A673 (cell line): ENCODE measurements around the gene IQCH. TPM values are rescaled to one million over a fixed set of nuclear protein-coding genes. Genes with fewer than 3 reads are reported as not detected.

Experiments
- BruUV-seq: library from RNA; stranded (reverse); fragments of 400-500 nt; replicated peaks from 2 replicates; lab custom pipeline; 2021; lab: Mats Ljungman, UMichigan
- CTCF ChIA-PET: fragments of 300-600 bp; sonication (Branson Sonifier 250); formaldehyde crosslinking; loops from one replicate; lab custom pipeline; 2022; ENCODE audit warnings: antibody characterized with exemption; lab: Charles Lee
- POLR2A ChIA-PET: fragments of 300-600 bp; sonication (Branson Sonifier 250); formaldehyde crosslinking; loops from one replicate; lab custom pipeline; 2022; ENCODE audit warnings: antibody characterized with exemption; ENCODE audit not compliant: low non-redundant PET; lab: Charles Lee
- DNase-seq: peaks from one replicate; pipeline ENCODE4 v3.0.0-alpha.2; 2015; ENCODE audit warnings: low spot score
- H3K27ac ChIP-seq: fragments of 200-600 bp; sonication (generic); 2 replicates; pipeline ENCODE4 v1.5.1; 2016; ENCODE audit warnings: mixed run types, low read depth, mild to moderate bottlenecking, mixed read lengths, antibody characterized with exemption, low read length; ENCODE audit not compliant: poor library complexity, severe bottlenecking
- H3K27me3 ChIP-seq: fragments of 200-600 bp; sonication (generic); replicated peaks from 2 replicates; pipeline ENCODE4 v1.6.1; 2017; ENCODE audit warnings: mixed run types, low read depth, mild to moderate bottlenecking, mixed read lengths, antibody characterized with exemption, low read length; ENCODE audit not compliant: insufficient read depth, poor library complexity
- H3K36me3 ChIP-seq: fragments of 200-600 bp; sonication (generic); 2 replicates; pipeline ENCODE4 v1.6.1; 2016; ENCODE audit warnings: mixed run types, mild to moderate bottlenecking, mixed read lengths, antibody characterized with exemption, low read length; ENCODE audit not compliant: insufficient read depth, poor library complexity, severe bottlenecking
- H3K4me1 ChIP-seq: fragments of 200-600 bp; sonication (generic); 2 replicates; pipeline ENCODE4 v1.6.1; 2017; ENCODE audit warnings: mixed run types, mild to moderate bottlenecking, mixed read lengths, antibody characterized with exemption, low read length; ENCODE audit not compliant: insufficient read depth, poor library complexity, severe bottlenecking
- H3K4me3 ChIP-seq: fragments of 200-600 bp; sonication (generic); 2 replicates; pipeline ENCODE4 v1.5.1; 2016; ENCODE audit warnings: low read depth, mixed run types, mild to moderate bottlenecking, mixed read lengths, low read length; ENCODE audit not compliant: poor library complexity, severe bottlenecking
- H3K9me3 ChIP-seq: fragments of 200-600 bp; sonication (generic); 2 replicates; pipeline ENCODE4 v1.6.1; 2016; ENCODE audit warnings: mixed run types, low read depth, mild to moderate bottlenecking, mixed read lengths, antibody characterized with exemption, low read length; ENCODE audit not compliant: poor library complexity, severe bottlenecking
- CTCF ChIP-seq: fragments of 300-800, 200-600 bp; sonication (generic); conservative IDR thresholded peaks from 2 replicates; pipeline ENCODE4 v1.5.1; 2017; ENCODE audit warnings: low read depth, mild to moderate bottlenecking, antibody characterized with exemption, low read length, moderate library complexity, mixed read lengths
- EZH2 ChIP-seq: fragments of 200-600 bp; sonication (generic); IDR thresholded peaks from 2 replicates; pipeline ENCODE4 v1.6.1; 2017; ENCODE audit warnings: borderline replicate concordance, low read depth, mild to moderate bottlenecking, mixed read lengths, antibody characterized with exemption, low read length; ENCODE audit not compliant: poor library complexity, severe bottlenecking
- intact Hi-C: fragments of 100-400 bp; cut with micrococcal nuclease; formaldehyde crosslinking; loops from one replicate; pipeline ENCODE4 v1.10.0; 2022; ENCODE audit not compliant: unreplicated experiment
- total RNA-seq: library from RNA; stranded (reverse); gene quantifications from 2 replicates; pipeline ENCODE4 v1.2.3, GENCODE V29; 2021

The IQCH gene
- total RNA-seq, 1 experiment from 2014 or later, result 1.7 TPM

DNA sequence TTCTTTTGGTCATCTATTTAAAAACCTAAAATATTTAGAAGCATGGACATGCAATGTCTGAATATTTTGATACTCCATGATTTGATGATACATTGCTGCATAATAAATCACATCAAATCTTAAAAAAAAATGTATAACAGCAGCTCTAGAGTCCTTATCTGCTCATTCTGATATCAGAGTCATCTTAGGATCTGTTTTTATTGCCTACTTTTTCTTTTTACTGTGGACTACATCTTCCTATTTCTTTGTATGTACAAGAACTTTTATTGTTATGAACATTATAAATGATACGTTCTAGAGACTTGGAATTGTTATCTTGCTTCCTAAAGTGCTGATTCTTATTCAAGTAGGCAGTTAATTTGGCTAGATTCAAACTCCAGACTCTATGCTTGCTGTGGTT is 72.7 kb downstream of the IQCH start:
- no peak for TF ChIP-seq EZH2
- TF ChIP-seq CTCF, result no peak

DNA sequence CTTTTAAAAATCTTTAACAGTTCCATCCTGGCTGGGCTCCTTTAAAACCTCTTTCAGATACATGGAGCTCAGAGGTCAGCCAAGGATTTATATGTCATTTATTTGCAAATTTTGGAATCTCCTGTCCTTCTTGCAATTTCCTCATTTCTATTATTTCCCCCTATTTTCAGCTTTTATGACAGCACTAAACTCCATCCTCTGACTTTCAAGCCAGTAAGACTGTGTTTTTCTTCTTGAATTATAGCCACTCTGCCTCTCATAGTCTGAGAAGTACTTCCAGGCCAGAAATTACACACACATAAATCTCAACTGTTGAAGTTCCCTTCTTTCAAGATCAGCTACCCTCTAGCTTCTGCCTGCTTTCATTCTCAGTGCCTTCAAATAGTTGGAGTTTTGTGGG is 73.2 kb downstream of the IQCH start:
- Histone ChIP-seq H3K4me1 (no peaks in the 10 kb centered on the region), H3K27ac (no peak overlapping the region), H3K9me3 (peaks cover 9% of the 10 kb centered on the region), H3K36me3 (no peaks in the 10 kb centered on the region), H3K4me3 (no peak overlapping the region), H3K27me3 (no peaks in the 10 kb centered on the region)
- TF ChIP-seq EZH2 (no peak), CTCF (no peak)
- CTCF ChIA-PET, result no interaction called here
- no peak for DNase-seq
- intact Hi-C loops, result no loop called here
- no TSS peak for BruUV-seq
- POLR2A ChIA-PET, result no interaction called here

More for the DNA sequence above, 72.7 kb downstream of the IQCH start:
- Histone ChIP-seq H3K36me3 (no peaks in the 10 kb centered on the region), H3K27ac (no peak overlapping the region), H3K4me1 (no peaks in the 10 kb centered on the region), H3K27me3 (no peaks in the 10 kb centered on the region), H3K9me3 (peaks cover 9% of the 10 kb centered on the region), H3K4me3 (no peak overlapping the region)
- CTCF ChIA-PET, result no interaction called here
- no TSS peak for BruUV-seq
- POLR2A ChIA-PET, result no interaction called here
- no peak for DNase-seq
- intact Hi-C loops, result no loop called here

DNA sequence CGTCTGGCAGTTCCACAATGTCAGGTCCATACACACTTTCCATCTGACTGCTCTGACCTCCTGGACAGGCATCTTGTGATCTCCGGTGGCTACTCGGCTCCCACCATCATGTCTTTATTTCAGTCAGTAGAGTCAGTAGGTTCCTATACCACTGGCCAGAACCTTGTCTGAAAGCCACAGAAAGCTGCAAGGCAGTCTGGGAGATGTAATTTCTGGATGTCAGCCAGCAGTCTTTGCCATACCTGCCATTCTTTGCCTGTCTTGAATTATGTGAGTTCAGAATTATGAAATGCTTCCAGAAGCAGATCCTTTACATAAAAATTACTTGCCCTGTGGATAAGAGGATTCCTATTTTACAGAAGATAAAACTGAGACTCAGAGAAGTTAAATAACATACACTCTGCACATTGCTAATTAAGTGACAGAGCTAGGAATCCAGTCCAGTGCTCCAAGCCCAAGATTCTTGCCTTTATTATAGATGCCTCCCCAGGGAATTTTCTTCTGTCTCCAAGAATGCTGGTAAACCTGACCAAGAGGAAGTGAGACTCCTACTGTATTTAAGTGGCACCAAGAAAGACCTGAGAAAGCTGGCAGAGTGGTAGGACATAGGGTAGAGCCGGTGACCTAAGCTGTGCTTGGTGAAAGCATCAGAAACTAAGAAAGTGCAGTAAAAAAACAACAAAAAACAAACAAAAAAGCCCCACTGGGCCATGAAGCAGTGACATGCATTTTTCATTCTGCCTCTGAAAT is 75.6 kb downstream of the IQCH start:
- Histone ChIP-seq H3K4me1 (no peaks in the 10 kb centered on the region), H3K9me3 (peaks cover 9% of the 10 kb centered on the region), H3K36me3 (no peaks in the 10 kb centered on the region), H3K27me3 (no peaks in the 10 kb centered on the region), H3K4me3 (no peak overlapping the region), H3K27ac (no peak overlapping the region)
- CTCF ChIA-PET, result no interaction called here
- POLR2A ChIA-PET, result no interaction called here
- BruUV-seq, result no TSS peak
- TF ChIP-seq CTCF, result no peak
- TF ChIP-seq EZH2, result no peak
- DNase-seq, result peak; percentile 18
- intact Hi-C loops, result no loop called here
